NCI-H2227 treated with DMSO at 0.1 percent for 48 hours (cell line): Measurements from ENCODE around the gene SMAD5.

Experiments used
- DNase-seq: peaks from one replicate; lab custom pipeline; 2025; lab: John Stamatoyannopoulos, UW

Gene SMAD5

GRCh38 chr5:136197462-136198142 lies 65.0 kb downstream of the SMAD5 start:
- no peak for DNase-seq

GRCh38 chr5:136198453-136198852 lies 65.8 kb downstream of the SMAD5 start:
- DNase-seq = no peak

GRCh38 chr5:136199408-136199807 lies 66.8 kb downstream of the SMAD5 start:
- no peak for DNase-seq

GRCh38 chr5:136200130-136200529 lies 67.5 kb downstream of the SMAD5 start:
- no peak for DNase-seq

- DNase-seq = no peak
Measured at GRCh38 chr5:136200761-136201160, 68.1 kb downstream of the SMAD5 start.

- DNase-seq = no peak
Measured at GRCh38 chr5:136201870-136202269, 69.2 kb downstream of the SMAD5 start.

DNA sequence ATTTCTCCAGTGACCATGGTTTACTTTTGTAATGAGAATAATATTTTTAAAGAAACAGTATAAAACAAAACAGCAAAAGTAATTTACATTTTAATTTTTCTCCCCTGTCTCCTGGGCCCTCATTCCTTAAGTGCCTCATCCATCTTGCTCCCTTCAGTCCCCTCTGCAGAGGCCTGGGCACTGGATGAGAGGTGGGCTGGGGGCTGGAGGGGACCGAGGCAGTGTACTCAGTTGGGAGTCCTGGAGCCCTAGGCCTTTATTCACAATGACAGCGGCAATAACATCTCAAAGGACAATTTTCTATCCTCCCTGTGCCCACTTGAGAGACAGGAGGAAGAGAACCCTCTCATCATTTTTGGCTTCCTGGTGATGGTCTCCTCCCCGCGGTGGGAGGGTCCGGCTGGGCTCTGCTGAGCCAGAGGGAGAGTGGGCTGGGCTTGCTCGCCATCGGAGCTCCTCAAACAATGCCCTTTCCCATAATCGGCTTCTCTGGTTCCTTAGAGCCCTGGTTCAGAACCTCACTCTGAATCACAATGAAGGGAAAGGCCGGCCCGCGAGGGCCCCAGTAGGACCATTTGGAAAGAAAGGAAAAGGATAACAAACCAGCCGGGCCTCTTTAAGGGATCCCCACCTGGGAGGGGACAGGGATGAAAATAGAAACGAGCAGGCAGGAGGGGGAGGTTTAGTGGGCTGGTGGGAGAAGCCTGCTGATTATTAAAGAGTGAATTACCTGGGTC lies 70.0 kb downstream of the SMAD5 start:
- DNase-seq = peak; percentile 58

DNA sequence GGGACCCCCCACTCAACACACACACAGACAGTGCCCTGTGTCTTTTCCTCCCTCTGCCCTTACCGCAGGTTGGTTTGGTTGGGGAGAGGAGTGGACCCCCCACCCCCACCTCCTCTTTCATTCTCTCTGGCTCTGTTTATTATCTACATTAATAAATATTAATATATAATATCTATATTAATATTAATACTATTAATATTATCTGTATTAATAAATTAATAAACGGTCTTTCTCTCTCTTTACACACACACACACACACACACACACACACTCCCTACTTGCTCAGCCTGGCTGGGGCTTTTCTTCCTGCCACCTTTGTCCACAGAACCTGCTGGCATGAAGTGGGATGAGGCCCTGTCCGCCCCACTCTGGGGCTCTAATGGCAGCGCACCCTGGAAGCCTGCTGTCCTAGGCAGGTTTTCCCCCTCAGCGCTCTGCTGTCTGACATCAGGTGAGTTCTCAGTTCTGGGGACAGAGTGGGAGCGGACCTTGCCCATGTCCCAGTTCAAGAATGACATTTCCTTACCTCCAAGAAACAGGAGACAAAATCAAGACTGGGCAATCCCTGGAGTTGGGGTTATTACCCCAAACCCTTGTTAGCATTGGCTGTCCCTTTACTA lies 70.8 kb downstream of the SMAD5 start:
- DNase-seq = no peak

DNA sequence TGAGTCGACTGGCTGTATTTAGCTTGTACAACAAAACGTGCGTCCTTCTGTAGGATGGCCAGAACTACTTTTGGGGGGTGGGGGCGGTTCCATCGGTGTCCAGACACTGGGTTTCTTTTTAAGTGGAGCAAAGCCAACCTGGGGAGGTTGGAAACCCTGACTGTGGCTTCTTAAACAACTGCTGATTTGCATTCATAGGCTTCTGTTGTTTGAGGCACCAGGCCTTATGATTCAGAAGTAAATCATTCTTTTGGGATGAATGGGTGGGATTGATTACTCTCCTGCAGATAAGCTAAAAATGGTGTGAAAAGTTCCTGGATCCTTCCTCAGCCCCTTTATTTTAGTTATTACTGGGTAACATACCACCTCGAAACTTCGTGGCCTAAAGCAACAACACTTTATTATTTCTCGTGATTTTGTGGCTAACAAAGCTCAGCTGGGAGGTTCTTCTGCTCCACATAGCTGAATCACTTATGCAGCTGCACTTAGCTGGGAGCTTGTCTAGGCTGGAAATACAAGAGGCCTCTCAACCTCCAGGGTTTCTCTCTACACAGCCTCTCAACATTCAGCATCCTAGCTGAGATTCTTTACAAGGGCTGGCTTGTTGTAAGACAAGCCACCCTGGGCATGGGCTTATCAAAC lies 72.5 kb downstream of the SMAD5 start:
- no peak for DNase-seq

DNA sequence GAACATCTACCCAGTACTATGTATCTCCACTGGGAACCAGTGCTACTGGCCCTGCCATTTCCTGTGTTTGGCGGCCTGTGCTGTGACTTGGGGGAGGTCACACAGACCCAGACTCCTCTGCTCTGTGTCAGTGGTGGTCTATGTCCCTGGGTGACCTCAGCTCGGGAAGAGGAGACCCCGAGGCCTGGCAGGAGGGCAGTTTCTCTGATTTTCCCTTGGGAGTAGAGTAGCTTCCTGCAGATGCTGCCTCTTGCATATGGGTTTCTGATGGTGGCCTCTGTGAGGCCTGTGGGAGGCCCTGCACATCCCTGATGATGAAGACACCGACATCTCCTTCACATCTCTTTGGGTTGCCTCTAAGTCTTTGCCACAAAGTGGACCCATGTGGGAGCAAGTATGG lies 73.3 kb downstream of the SMAD5 start:
- no peak for DNase-seq

- no peak for DNase-seq
Measured at GRCh38 chr5:136206361-136206760, 73.7 kb downstream of the SMAD5 start.

DNA sequence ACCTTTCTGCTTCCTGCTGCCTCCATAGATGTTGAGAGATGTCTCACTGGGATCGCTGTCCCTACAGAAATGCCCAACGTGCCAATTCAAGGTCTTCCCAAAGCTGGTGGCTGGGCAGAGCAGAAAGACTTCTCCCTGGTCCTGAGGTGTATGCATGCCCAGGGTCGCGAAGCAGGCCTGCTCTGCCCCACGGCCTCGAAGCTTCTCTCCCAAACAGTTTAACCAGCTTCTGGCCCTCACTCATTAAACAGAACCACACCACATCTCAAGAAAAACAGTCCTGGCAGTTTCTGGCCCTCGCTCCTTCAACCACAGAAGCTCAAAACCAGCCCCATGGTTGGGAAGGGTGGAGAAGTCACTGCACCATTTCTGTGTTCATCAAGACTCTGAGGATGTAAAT lies 75.0 kb downstream of the SMAD5 start:
- DNase-seq = no peak

DNA sequence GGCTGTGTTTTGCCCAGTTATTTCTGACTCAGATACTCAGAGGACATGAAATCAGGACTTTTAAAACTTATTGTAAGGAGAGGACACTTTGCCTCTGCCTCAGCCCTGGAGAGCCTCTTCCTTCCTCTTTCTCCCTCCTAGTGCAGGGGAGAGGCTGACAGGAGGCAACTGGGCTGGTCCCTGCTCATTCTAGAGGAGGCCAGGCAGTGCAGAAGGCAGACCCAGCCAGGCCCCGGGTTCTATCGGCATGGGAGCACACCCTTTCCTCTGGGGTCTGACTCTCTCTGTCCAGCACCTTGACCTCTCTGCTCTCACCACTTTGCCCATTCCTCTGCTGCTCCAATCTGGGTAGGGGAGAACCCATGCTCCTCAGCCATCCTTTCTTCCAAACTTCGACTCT lies 76.3 kb downstream of the SMAD5 start:
- DNase-seq = no peak

GRCh38 chr5:136209346-136209910 lies 76.8 kb downstream of the SMAD5 start:
- no peak for DNase-seq

DNA sequence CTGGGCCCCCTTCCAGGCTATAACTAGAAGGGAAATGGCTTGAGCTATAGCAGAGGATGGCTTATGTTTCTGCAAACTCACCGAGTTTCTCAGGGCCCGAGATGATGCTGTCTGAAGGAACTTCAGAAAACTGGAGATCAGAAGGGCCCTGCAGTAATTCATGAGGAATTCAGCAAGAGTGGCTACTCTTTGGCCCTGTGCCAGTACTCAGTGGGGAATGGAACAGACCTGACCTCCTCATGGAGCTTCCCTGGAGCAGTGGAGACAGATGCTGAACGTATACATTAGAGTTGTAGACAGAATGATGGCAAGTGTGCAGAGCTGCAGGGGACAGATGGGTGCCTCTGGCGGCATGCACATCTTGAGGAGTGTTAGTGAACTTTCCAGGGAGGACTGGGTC lies 77.6 kb downstream of the SMAD5 start:
- DNase-seq = no peak

GRCh38 chr5:136211282-136212040 lies 78.8 kb downstream of the SMAD5 start:
- no peak for DNase-seq

DNA sequence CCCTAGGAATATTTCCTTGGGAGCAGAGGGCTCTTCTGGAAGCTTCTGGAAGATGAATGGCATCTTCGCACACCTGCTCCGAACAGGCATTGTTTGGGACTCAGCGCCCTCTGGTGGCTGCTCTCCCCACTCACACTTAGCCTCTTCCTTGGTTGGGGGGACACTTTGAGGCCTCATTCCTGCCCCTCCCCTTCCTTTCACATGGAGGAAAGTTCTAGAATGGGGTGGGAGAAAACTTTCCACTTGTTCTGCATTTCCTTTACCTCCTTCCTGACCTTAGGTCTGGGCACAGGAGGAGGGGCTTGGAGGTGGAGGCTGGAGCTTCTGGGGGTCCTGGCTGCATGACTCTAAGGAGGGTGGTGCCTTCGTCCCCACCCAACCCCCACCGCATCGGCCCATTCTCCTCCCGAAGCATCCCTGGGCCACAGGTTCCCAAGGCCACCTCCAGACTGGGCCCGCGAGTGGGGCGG lies 79.6 kb downstream of the SMAD5 start:
- DNase-seq = no peak

- no peak for DNase-seq
Measured at GRCh38 chr5:136213919-136214493, 81.4 kb downstream of the SMAD5 start.

DNA sequence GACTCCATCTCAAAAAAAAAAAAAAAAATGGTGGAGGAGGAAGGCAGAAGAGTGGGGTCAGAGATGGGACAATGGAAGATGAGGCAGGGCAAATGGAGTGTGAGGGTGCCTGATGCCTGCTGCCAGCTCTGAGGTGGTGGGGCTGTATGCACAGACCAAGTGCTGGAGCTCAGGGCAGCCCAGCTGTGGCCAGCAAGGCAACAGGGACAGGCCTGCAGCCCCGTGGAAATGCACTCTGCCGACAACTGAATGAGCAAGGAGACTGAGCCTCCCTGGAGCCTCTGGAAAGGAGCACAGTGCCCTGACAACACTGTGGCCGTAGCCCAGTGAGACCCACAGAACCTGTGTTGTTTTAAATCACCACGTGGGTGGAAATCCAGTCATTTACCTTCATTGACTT lies 83.2 kb downstream of the SMAD5 start:
- no peak for DNase-seq

DNA sequence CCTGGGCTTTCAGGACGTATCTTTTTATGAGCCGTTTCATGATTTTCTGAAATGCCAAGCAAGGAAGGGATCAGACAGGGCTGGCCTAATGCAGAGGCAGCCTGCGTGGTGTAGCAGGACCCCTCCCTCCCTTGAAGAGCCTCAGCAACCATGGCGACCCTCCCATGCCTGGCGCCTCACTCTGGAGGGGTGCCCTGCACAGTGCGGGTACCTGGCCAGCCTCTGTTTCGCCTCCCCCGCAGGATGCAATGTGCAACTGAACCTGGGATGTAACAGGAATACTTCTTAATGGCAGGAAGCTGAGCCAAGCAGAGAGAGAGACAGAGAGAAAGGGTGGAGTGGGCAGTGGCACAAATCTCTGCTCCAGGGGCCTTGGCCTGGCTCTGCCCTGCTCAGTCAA lies 83.6 kb downstream of the SMAD5 start:
- no peak for DNase-seq

- no peak for DNase-seq
Measured at GRCh38 chr5:136221340-136221739, 88.7 kb downstream of the SMAD5 start.
